GM23338 (cell line): ENCODE results near the gene NSG1.

ENCODE experiments used
- CREB1 ChIP-seq: fragments of 250-450 bp; sonication (Bioruptor Pico); IDR thresholded peaks from 2 replicates; pipeline ENCODE4 v1.5.0; 2020; ENCODE audit warnings: low read depth, mild to moderate bottlenecking, moderate library complexity
- EZH2 ChIP-seq: fragments of 200-600 bp; sonication (generic); IDR thresholded peaks from one replicate; pipeline ENCODE4 v1.8.0; 2017; ENCODE audit warnings: antibody characterized with exemption, mild to moderate bottlenecking, low read depth; ENCODE audit not compliant: unreplicated experiment
- EZH2phosphoT487 ChIP-seq: fragments of 200-600 bp; sonication (generic); IDR thresholded peaks from one replicate; pipeline ENCODE4 v1.8.1; 2018; ENCODE audit warnings: antibody characterized with exemption; ENCODE audit not compliant: unreplicated experiment
- JUNB ChIP-seq: IDR thresholded peaks from one replicate; pipeline ENCODE4 v1.6.1; 2016; ENCODE audit warnings: antibody characterized with exemption; ENCODE audit not compliant: unreplicated experiment
- NANOG ChIP-seq: IDR thresholded peaks from 2 replicates; pipeline ENCODE4 v1.6.1; 2016; ENCODE audit warnings: antibody characterized with exemption, borderline replicate concordance
- POLR2AphosphoS5 ChIP-seq: IDR thresholded peaks from 2 replicates; pipeline ENCODE4 v1.6.1; 2016; ENCODE audit warnings: antibody characterized with exemption, low read depth
- STAT1 ChIP-seq: IDR thresholded peaks from one replicate; pipeline ENCODE4 v1.6.1; 2016; ENCODE audit warnings: antibody characterized with exemption; ENCODE audit not compliant: unreplicated experiment
- ZNF114 ChIP-seq: fragments of 250-450 bp; sonication (Bioruptor Pico); IDR thresholded peaks from 2 replicates; pipeline ENCODE4 v1.5.0; 2020; ENCODE audit warnings: mild to moderate bottlenecking, moderate library complexity
- TF ChIP-seq, protein P1 (sequence below), 2 experiments: fragments of 200-600 bp in 1 of 2; sonication (generic) in 1 of 2; conservative IDR thresholded peaks; 2 replicates each; pipeline versions ENCODE4 v1.5.1 to v1.6.1; 2016 to 2017; ENCODE audit warnings: antibody characterized with exemption in 2 of 2, low read depth in 2 of 2, mild to moderate bottlenecking in 2 of 2, moderate library complexity in 1 of 2
- TF ChIP-seq, protein P2 (sequence below): IDR thresholded peaks from one replicate; pipeline ENCODE4 v1.6.1; 2018; ENCODE audit warnings: antibody characterized with exemption; ENCODE audit not compliant: unreplicated experiment
- TF ChIP-seq, protein P3 (sequence below): IDR thresholded peaks from 2 replicates; pipeline ENCODE4 v1.6.1; 2016; ENCODE audit warnings: antibody characterized with exemption
- TF ChIP-seq, protein P4 (sequence below): fragments of 250-450 bp; sonication (Bioruptor Pico); IDR thresholded peaks from 2 replicates; pipeline ENCODE4 v1.5.0; 2020; ENCODE audit warnings: mild to moderate bottlenecking, moderate library complexity

- TF ChIP-seq, protein P1, sequence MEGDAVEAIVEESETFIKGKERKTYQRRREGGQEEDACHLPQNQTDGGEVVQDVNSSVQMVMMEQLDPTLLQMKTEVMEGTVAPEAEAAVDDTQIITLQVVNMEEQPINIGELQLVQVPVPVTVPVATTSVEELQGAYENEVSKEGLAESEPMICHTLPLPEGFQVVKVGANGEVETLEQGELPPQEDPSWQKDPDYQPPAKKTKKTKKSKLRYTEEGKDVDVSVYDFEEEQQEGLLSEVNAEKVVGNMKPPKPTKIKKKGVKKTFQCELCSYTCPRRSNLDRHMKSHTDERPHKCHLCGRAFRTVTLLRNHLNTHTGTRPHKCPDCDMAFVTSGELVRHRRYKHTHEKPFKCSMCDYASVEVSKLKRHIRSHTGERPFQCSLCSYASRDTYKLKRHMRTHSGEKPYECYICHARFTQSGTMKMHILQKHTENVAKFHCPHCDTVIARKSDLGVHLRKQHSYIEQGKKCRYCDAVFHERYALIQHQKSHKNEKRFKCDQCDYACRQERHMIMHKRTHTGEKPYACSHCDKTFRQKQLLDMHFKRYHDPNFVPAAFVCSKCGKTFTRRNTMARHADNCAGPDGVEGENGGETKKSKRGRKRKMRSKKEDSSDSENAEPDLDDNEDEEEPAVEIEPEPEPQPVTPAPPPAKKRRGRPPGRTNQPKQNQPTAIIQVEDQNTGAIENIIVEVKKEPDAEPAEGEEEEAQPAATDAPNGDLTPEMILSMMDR (conservative IDR thresholded peaks at IDR 0.05; ENCODE audit: low read depth in 2 of 2): 0 out of 4 replicates have a peak, but pooled peaks of 1 of the 2 experiments have one; percentile 3
- TF ChIP-seq EZH2phosphoT487 (no peak), CREB1 (CRISPR knock-in tag) (no peak), EZH2 (no peak), ZNF114 (CRISPR knock-in tag) (no peak), POLR2AphosphoS5 (no peak), NANOG (no peak), STAT1 (no peak), JUNB (no peak)
- TF ChIP-seq, protein P2, sequence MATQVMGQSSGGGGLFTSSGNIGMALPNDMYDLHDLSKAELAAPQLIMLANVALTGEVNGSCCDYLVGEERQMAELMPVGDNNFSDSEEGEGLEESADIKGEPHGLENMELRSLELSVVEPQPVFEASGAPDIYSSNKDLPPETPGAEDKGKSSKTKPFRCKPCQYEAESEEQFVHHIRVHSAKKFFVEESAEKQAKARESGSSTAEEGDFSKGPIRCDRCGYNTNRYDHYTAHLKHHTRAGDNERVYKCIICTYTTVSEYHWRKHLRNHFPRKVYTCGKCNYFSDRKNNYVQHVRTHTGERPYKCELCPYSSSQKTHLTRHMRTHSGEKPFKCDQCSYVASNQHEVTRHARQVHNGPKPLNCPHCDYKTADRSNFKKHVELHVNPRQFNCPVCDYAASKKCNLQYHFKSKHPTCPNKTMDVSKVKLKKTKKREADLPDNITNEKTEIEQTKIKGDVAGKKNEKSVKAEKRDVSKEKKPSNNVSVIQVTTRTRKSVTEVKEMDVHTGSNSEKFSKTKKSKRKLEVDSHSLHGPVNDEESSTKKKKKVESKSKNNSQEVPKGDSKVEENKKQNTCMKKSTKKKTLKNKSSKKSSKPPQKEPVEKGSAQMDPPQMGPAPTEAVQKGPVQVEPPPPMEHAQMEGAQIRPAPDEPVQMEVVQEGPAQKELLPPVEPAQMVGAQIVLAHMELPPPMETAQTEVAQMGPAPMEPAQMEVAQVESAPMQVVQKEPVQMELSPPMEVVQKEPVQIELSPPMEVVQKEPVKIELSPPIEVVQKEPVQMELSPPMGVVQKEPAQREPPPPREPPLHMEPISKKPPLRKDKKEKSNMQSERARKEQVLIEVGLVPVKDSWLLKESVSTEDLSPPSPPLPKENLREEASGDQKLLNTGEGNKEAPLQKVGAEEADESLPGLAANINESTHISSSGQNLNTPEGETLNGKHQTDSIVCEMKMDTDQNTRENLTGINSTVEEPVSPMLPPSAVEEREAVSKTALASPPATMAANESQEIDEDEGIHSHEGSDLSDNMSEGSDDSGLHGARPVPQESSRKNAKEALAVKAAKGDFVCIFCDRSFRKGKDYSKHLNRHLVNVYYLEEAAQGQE: no peak
- TF ChIP-seq, protein P3, sequence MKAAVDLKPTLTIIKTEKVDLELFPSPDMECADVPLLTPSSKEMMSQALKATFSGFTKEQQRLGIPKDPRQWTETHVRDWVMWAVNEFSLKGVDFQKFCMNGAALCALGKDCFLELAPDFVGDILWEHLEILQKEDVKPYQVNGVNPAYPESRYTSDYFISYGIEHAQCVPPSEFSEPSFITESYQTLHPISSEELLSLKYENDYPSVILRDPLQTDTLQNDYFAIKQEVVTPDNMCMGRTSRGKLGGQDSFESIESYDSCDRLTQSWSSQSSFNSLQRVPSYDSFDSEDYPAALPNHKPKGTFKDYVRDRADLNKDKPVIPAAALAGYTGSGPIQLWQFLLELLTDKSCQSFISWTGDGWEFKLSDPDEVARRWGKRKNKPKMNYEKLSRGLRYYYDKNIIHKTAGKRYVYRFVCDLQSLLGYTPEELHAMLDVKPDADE: no peak
- TF ChIP-seq, protein P4, sequence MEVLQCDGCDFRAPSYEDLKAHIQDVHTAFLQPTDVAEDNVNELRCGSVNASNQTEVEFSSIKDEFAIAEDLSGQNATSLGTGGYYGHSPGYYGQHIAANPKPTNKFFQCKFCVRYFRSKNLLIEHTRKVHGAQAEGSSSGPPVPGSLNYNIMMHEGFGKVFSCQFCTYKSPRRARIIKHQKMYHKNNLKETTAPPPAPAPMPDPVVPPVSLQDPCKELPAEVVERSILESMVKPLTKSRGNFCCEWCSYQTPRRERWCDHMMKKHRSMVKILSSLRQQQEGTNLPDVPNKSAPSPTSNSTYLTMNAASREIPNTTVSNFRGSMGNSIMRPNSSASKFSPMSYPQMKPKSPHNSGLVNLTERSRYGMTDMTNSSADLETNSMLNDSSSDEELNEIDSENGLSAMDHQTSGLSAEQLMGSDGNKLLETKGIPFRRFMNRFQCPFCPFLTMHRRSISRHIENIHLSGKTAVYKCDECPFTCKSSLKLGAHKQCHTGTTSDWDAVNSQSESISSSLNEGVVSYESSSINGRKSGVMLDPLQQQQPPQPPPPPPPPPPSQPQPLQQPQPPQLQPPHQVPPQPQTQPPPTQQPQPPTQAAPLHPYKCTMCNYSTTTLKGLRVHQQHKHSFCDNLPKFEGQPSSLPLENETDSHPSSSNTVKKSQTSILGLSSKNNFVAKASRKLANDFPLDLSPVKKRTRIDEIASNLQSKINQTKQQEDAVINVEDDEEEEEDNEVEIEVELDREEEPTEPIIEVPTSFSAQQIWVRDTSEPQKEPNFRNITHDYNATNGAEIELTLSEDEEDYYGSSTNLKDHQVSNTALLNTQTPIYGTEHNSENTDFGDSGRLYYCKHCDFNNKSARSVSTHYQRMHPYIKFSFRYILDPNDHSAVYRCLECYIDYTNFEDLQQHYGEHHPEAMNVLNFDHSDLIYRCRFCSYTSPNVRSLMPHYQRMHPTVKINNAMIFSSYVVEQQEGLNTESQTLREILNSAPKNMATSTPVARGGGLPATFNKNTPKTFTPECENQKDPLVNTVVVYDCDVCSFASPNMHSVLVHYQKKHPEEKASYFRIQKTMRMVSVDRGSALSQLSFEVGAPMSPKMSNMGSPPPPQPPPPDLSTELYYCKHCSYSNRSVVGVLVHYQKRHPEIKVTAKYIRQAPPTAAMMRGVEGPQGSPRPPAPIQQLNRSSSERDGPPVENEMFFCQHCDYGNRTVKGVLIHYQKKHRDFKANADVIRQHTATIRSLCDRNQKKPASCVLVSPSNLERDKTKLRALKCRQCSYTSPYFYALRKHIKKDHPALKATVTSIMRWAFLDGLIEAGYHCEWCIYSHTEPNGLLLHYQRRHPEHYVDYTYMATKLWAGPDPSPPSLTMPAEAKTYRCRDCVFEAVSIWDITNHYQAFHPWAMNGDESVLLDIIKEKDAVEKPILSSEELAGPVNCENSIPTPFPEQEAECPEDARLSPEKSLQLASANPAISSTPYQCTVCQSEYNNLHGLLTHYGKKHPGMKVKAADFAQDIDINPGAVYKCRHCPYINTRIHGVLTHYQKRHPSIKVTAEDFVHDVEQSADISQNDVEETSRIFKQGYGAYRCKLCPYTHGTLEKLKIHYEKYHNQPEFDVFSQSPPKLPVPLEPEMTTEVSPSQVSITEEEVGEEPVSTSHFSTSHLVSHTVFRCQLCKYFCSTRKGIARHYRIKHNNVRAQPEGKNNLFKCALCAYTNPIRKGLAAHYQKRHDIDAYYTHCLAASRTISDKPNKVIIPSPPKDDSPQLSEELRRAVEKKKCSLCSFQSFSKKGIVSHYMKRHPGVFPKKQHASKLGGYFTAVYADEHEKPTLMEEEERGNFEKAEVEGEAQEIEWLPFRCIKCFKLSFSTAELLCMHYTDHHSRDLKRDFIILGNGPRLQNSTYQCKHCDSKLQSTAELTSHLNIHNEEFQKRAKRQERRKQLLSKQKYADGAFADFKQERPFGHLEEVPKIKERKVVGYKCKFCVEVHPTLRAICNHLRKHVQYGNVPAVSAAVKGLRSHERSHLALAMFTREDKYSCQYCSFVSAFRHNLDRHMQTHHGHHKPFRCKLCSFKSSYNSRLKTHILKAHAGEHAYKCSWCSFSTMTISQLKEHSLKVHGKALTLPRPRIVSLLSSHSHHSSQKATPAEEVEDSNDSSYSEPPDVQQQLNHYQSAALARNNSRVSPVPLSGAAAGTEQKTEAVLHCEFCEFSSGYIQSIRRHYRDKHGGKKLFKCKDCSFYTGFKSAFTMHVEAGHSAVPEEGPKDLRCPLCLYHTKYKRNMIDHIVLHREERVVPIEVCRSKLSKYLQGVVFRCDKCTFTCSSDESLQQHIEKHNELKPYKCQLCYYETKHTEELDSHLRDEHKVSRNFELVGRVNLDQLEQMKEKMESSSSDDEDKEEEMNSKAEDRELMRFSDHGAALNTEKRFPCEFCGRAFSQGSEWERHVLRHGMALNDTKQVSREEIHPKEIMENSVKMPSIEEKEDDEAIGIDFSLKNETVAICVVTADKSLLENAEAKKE (CRISPR knock-in tag): no peak
Observed at GRCh38 chr4:4415806-4416805, 29.2 kb downstream of the NSG1 start.
